Activated T-helper 17 cell treated with anti-CD3 and anti-CD28 coated beads, Interleukin-2, amount 50 U/mL, for 72 hours (primary cell): ENCODE measurements around the gene TADA2B. TPM values are rescaled to one million over a fixed set of nuclear protein-coding genes. Genes with fewer than 3 reads are reported as not detected.

Experiments used
- ATAC-seq: fragments of 150-1000 bp; cut with Tn5 transposase; replicated peaks from 2 replicates; pipeline ENCODE4 v1.10.0; 2021; ENCODE audit warnings: mild to moderate bottlenecking, moderate library complexity
- H3K27ac Mint-ChIP-seq: one replicate; pipeline ENCODE4 v1.8.0; 2022; ENCODE audit warnings: mixed read lengths
- H3K27me3 Mint-ChIP-seq: one replicate; pipeline ENCODE4 v1.8.0; 2022; ENCODE audit warnings: mixed read lengths
- H3K36me3 Mint-ChIP-seq: one replicate; pipeline ENCODE4 v1.8.0; 2022; ENCODE audit warnings: low read depth, mild to moderate bottlenecking, mixed read lengths
- H3K4me1 Mint-ChIP-seq: one replicate; pipeline ENCODE4 v1.8.0; 2022; ENCODE audit warnings: mixed read lengths
- H3K4me3 Mint-ChIP-seq: one replicate; pipeline ENCODE4 v1.8.0; 2022; ENCODE audit warnings: mild to moderate bottlenecking, mixed read lengths
- H3K9me3 Mint-ChIP-seq: one replicate; pipeline ENCODE4 v1.8.0; 2022; ENCODE audit warnings: mixed read lengths
- total RNA-seq, 2 donors: library from RNA; stranded (reverse); gene quantifications; one replicate each; pipeline ENCODE4 v1.2.3, GENCODE V29; 2022

The TADA2B gene
- total RNA-seq, 2 donors from 2014 or later = 8.5 to 13.0 TPM

GRCh38 chr4:7041246-7041645 lies 1.9 kb upstream of the TADA2B start:
- peaks cover 4% of the 10 kb centered on the region for H3K36me3 Mint-ChIP-seq
- H3K27ac Mint-ChIP-seq = no peak overlapping the region
- peaks cover 20% of the 10 kb centered on the region for H3K4me1 Mint-ChIP-seq
- ATAC-seq = no peak
- peak overlapping the region; percentile 89 for H3K4me3 Mint-ChIP-seq
- no peaks in the 10 kb centered on the region for H3K27me3 Mint-ChIP-seq
- no peaks in the 10 kb centered on the region for H3K9me3 Mint-ChIP-seq

- Mint-ChIP-seq H3K36me3 (peaks cover 4% of the 10 kb centered on the region), H3K27me3 (no peaks in the 10 kb centered on the region), H3K27ac (no peak overlapping the region), H3K4me1 (peaks cover 27% of the 10 kb centered on the region), H3K9me3 (no peaks in the 10 kb centered on the region), H3K4me3 (peak overlapping the region; percentile 89)
- no peak for ATAC-seq
Observed at GRCh38 chr4:7041801-7042502, 1.2 kb upstream of the TADA2B start.

- peak overlapping the region; percentile 89 for H3K4me3 Mint-ChIP-seq
- H3K4me1 Mint-ChIP-seq = peaks cover 33% of the 10 kb centered on the region
- peaks cover 4% of the 10 kb centered on the region for H3K36me3 Mint-ChIP-seq
- H3K27ac Mint-ChIP-seq = peak overlapping the region; percentile 90
- peak; percentile 89 for ATAC-seq
- no peaks in the 10 kb centered on the region for H3K9me3 Mint-ChIP-seq
- H3K27me3 Mint-ChIP-seq = no peaks in the 10 kb centered on the region
Observed at GRCh38 chr4:7042503-7043283, 479 bp upstream of the TADA2B start.

- ATAC-seq = no peak
- peak overlapping the region; percentile 83 for H3K27ac Mint-ChIP-seq
Observed at GRCh38 chr4:7044137-7044930, 1.2 kb downstream of the TADA2B start.

GRCh38 chr4:7045553-7045952 lies 2.4 kb downstream of the TADA2B start:
- peaks cover 36% of the 10 kb centered on the region for H3K4me1 Mint-ChIP-seq
- H3K27ac Mint-ChIP-seq = peak overlapping the region; percentile 83
- ATAC-seq = no peak

More at GRCh38 chr4:7044137-7044930, 1.2 kb downstream of the TADA2B start:
- Mint-ChIP-seq H3K27me3 (no peaks in the 10 kb centered on the region), H3K36me3 (peaks cover 4% of the 10 kb centered on the region), H3K4me1 (peaks cover 36% of the 10 kb centered on the region), H3K9me3 (no peaks in the 10 kb centered on the region), H3K4me3 (peak overlapping the region; percentile 89)

GRCh38 chr4:7045961-7046921 lies 3.1 kb downstream of the TADA2B start:
- H3K36me3 Mint-ChIP-seq = peaks cover 4% of the 10 kb centered on the region
- no peak for ATAC-seq
- no peaks in the 10 kb centered on the region for H3K9me3 Mint-ChIP-seq
- peak overlapping the region; percentile 86 for H3K27ac Mint-ChIP-seq
- no peaks in the 10 kb centered on the region for H3K27me3 Mint-ChIP-seq
- peak overlapping the region; percentile 89 for H3K4me3 Mint-ChIP-seq
- peaks cover 36% of the 10 kb centered on the region for H3K4me1 Mint-ChIP-seq

More at GRCh38 chr4:7045553-7045952, 2.4 kb downstream of the TADA2B start:
- Mint-ChIP-seq H3K36me3 (peaks cover 4% of the 10 kb centered on the region), H3K27me3 (no peaks in the 10 kb centered on the region), H3K4me3 (peak overlapping the region; percentile 89), H3K9me3 (no peaks in the 10 kb centered on the region)

GRCh38 chr4:7046971-7047370 lies 3.8 kb downstream of the TADA2B start:
- H3K27me3 Mint-ChIP-seq = no peaks in the 10 kb centered on the region
- no peaks in the 10 kb centered on the region for H3K9me3 Mint-ChIP-seq
- H3K27ac Mint-ChIP-seq = peak overlapping the region; percentile 86
- H3K4me1 Mint-ChIP-seq = peaks cover 32% of the 10 kb centered on the region
- peak overlapping the region; percentile 89 for H3K4me3 Mint-ChIP-seq
- H3K36me3 Mint-ChIP-seq = peaks cover 4% of the 10 kb centered on the region
- ATAC-seq = no peak

- ATAC-seq = no peak
- no peaks in the 10 kb centered on the region for H3K9me3 Mint-ChIP-seq
- peaks cover 29% of the 10 kb centered on the region for H3K4me1 Mint-ChIP-seq
- no peak overlapping the region for H3K4me3 Mint-ChIP-seq
- peaks cover 5% of the 10 kb centered on the region for H3K36me3 Mint-ChIP-seq
- peak overlapping the region; percentile 81 for H3K27ac Mint-ChIP-seq
- H3K27me3 Mint-ChIP-seq = no peaks in the 10 kb centered on the region
Observed at GRCh38 chr4:7048642-7049041, 5.5 kb downstream of the TADA2B start.

- Mint-ChIP-seq H3K36me3 (peaks cover 12% of the 10 kb centered on the region), H3K27me3 (no peaks in the 10 kb centered on the region), H3K9me3 (no peaks in the 10 kb centered on the region), H3K27ac (peak overlapping the region; percentile 66), H3K4me3 (no peak overlapping the region), H3K4me1 (peaks cover 30% of the 10 kb centered on the region)
- ATAC-seq = no peak
Observed at GRCh38 chr4:7049295-7049694, 6.1 kb downstream of the TADA2B start.

GRCh38 chr4:7049739-7050138 lies 6.6 kb downstream of the TADA2B start:
- Mint-ChIP-seq H3K27me3 (no peaks in the 10 kb centered on the region), H3K4me3 (no peak overlapping the region), H3K36me3 (peaks cover 16% of the 10 kb centered on the region), H3K27ac (peak overlapping the region; percentile 66), H3K4me1 (peaks cover 31% of the 10 kb centered on the region), H3K9me3 (no peaks in the 10 kb centered on the region)
- no peak for ATAC-seq

- Mint-ChIP-seq H3K27ac (peak overlapping the region; percentile 66), H3K36me3 (peaks cover 21% of the 10 kb centered on the region), H3K9me3 (no peaks in the 10 kb centered on the region), H3K27me3 (no peaks in the 10 kb centered on the region), H3K4me3 (no peak overlapping the region), H3K4me1 (peaks cover 22% of the 10 kb centered on the region)
- no peak for ATAC-seq
Observed at GRCh38 chr4:7050481-7051143, 7.4 kb downstream of the TADA2B start.

GRCh38 chr4:7051144-7051495 lies 7.9 kb downstream of the TADA2B start:
- H3K27ac Mint-ChIP-seq = no peak overlapping the region
- H3K27me3 Mint-ChIP-seq = no peaks in the 10 kb centered on the region
- H3K4me1 Mint-ChIP-seq = peaks cover 20% of the 10 kb centered on the region
- H3K4me3 Mint-ChIP-seq = no peak overlapping the region
- no peaks in the 10 kb centered on the region for H3K9me3 Mint-ChIP-seq
- no peak for ATAC-seq
- peaks cover 26% of the 10 kb centered on the region for H3K36me3 Mint-ChIP-seq

GRCh38 chr4:7051905-7052304 lies 8.7 kb downstream of the TADA2B start:
- H3K36me3 Mint-ChIP-seq = peaks cover 29% of the 10 kb centered on the region
- H3K9me3 Mint-ChIP-seq = no peaks in the 10 kb centered on the region
- H3K27ac Mint-ChIP-seq = no peak overlapping the region
- H3K27me3 Mint-ChIP-seq = no peaks in the 10 kb centered on the region
- H3K4me1 Mint-ChIP-seq = peaks cover 13% of the 10 kb centered on the region
- H3K4me3 Mint-ChIP-seq = no peak overlapping the region
- ATAC-seq = no peak
